HepG2 (cell line): ENCODE results near the gene RBM47. TPM values are rescaled to one million over a fixed set of nuclear protein-coding genes. Genes with fewer than 3 reads are reported as not detected.

Source experiments
- ARNTL ChIP-seq: sonication (generic); formaldehyde crosslinking; IDR thresholded peaks from 2 replicates; pipeline ENCODE4 v1.4.0; 2020; ENCODE audit warnings: mild to moderate bottlenecking, missing genetic modification reagents
- CCAR2 ChIP-seq: fragments of 200-400 bp; formaldehyde crosslinking; optimal IDR thresholded peaks from 2 replicates; pipeline ENCODE3; 2018; ENCODE audit warnings: low read depth, mild to moderate bottlenecking, low read length, moderate library complexity
- ERF ChIP-seq: IDR thresholded peaks from 2 replicates; pipeline ENCODE4 v1.6.1; 2018; ENCODE audit warnings: missing biosample characterization, missing genetic modification reagents
- GTF2F1 ChIP-seq: fragments of 150-350 bp; IDR thresholded peaks from 2 replicates; pipeline ENCODE4 v1.6.1; 2014; ENCODE audit warnings: low read length
- HNF1B ChIP-seq: sonication (generic); formaldehyde crosslinking; IDR thresholded peaks from 2 replicates; pipeline ENCODE4 v1.5.1; 2020; ENCODE audit warnings: mild to moderate bottlenecking, moderate library complexity, missing genetic modification reagents
- KMT2A ChIP-seq: sonication (generic); formaldehyde crosslinking; IDR thresholded peaks from 2 replicates; pipeline ENCODE4 v1.4.0; 2020; ENCODE audit warnings: missing genetic modification reagents
- LCORL ChIP-seq, 2 experiments: fragments of 450-650 bp in 1 of 2; sonication (generic) in 1 of 2; formaldehyde crosslinking in 1 of 2; IDR thresholded peaks; 2 replicates each; pipeline versions ENCODE4 v1.5.0 to v1.6.1; 2017 to 2020; ENCODE audit warnings: antibody characterized with exemption in 1 of 2, missing genetic modification reagents in 1 of 2
- TBX2 ChIP-seq: sonication (generic); formaldehyde crosslinking; IDR thresholded peaks from 2 replicates; pipeline ENCODE4 v1.5.0; 2020; ENCODE audit warnings: missing genetic modification reagents, mild to moderate bottlenecking, borderline replicate concordance
- ZBED4 ChIP-seq: sonication (generic); formaldehyde crosslinking; IDR thresholded peaks from 2 replicates; pipeline ENCODE4 v1.4.0; 2020; ENCODE audit warnings: missing genetic modification reagents, borderline replicate concordance
- ZBTB1 ChIP-seq: sonication (generic); formaldehyde crosslinking; IDR thresholded peaks from 2 replicates; pipeline ENCODE4 v1.4.0; 2020; ENCODE audit warnings: missing genetic modification reagents, borderline replicate concordance
- ZFP62 ChIP-seq: sonication (generic); formaldehyde crosslinking; IDR thresholded peaks from 2 replicates; pipeline ENCODE4 v1.4.0; 2020; ENCODE audit warnings: missing genetic modification reagents
- ZMAT5 ChIP-seq: sonication (generic); formaldehyde crosslinking; IDR thresholded peaks from 2 replicates; pipeline ENCODE4 v1.5.0; 2020; ENCODE audit warnings: mild to moderate bottlenecking, low read depth, missing genetic modification reagents, borderline replicate concordance
- ZNF598 ChIP-seq: sonication (generic); formaldehyde crosslinking; IDR thresholded peaks from 2 replicates; pipeline ENCODE4 v1.5.1; 2020; ENCODE audit warnings: mild to moderate bottlenecking, missing genetic modification reagents, borderline replicate concordance
- polyA plus RNA-seq, 8 experiments: library from polyadenylated mRNA; depleted of rRNA in 3 of 8; stranded (reverse) in 7 of 8; unstranded in 1 of 8; fragments of >200 nt; fragmentation: Illumina TruSeq in 4 of 8; extraction: Trizol in 4 of 8; gene quantifications; 2 replicates each; pipeline versions ENCODE4 v1.2.1 to v1.2.3, GENCODE V29; 2011 to 2016; ENCODE audit warnings: low read depth in 4 of 8, missing spikeins in 1 of 8, mixed read lengths in 1 of 8; ENCODE audit not compliant: insufficient read depth in 1 of 8
- total RNA-seq, 5 experiments: library from RNA; depleted of rRNA; stranded (reverse); fragments of >200 nt; fragmentation: Illumina TruSeq; extraction: Trizol; gene quantifications; 2 replicates each; pipeline ENCODE4 v1.2.3, GENCODE V29; 2016; ENCODE audit warnings: low read depth in 1 of 5
- TF ChIP-seq, protein P1 (sequence below): IDR thresholded peaks from 2 replicates; pipeline ENCODE4 v1.6.1; 2018; ENCODE audit warnings: missing genetic modification reagents

The RBM47 gene
- total and polyA plus RNA-seq, 2 of the 13 experiments (the other 11 are each of a cell fraction or from before 2014, with no cell fraction given) = 1.2 to 2.5 TPM

DNA sequence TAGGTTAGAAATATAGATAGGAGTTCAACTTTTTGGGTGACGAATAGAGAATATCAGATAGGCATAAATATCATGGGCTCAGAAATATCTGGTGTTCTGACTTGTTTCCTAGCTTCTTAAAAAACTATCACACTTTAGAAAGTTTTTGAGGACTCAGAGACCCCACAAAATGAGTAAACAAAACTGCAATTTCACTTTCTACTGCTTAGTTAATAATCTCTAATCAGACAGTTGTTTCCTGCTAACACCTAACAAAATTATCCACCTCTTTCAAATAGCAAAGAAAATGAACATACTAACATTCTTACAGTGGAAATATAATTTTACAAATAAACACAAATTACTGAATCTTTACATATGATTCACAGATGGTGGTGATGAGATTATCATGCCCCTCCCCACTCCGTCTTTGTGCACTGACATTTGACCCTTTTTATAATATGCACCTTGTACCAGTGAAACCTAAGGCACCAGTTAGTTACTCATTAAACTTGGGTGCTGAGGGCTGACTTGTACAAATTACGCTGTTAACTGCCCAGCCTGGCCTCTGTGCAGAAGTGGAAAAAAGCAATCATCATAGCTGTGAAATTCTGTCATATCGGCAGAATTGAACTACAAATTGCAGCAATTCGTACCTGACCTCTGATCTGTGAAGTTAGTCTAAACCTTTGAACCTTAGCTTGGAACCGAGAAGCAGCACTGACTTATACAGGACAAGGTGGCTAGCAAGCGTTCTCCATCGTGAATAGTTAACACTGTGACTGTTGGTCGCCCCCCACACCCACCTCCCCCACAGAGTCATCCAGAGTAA lies 155.9 kb downstream of the RBM47 start (continued):
- TF ChIP-seq ARNTL (CRISPR knock-in tag) (no peak), CCAR2 (no peak), HNF1B (CRISPR knock-in tag) (peak; percentile 99), GTF2F1 (no peak), ZNF598 (no peak), LCORL (IDR thresholded peaks at IDR 0.05) (no peak), LCORL (CRISPR knock-in tag; IDR thresholded peaks at IDR 0.05) (peak; percentile 38; the same call in 1 of the 2 replicates), ZFP62 (CRISPR knock-in tag) (no peak), TBX2 (CRISPR knock-in tag) (peak; percentile 100), KMT2A (no peak), ZMAT5 (CRISPR knock-in tag) (no peak), ZBED4 (CRISPR knock-in tag) (no peak), ERF (CRISPR knock-in tag) (peak; percentile 49; the same call in 1 of the 2 replicates), ZBTB1 (CRISPR knock-in tag) (no peak)
- TF ChIP-seq, protein P1, sequence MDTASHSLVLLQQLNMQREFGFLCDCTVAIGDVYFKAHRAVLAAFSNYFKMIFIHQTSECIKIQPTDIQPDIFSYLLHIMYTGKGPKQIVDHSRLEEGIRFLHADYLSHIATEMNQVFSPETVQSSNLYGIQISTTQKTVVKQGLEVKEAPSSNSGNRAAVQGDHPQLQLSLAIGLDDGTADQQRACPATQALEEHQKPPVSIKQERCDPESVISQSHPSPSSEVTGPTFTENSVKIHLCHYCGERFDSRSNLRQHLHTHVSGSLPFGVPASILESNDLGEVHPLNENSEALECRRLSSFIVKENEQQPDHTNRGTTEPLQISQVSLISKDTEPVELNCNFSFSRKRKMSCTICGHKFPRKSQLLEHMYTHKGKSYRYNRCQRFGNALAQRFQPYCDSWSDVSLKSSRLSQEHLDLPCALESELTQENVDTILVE (CRISPR knock-in tag) = peak; percentile 68; the same call in 1 of the 2 replicates
